ENCODE data around the gene HERC2. TPM values are rescaled to one million over a fixed set of nuclear protein-coding genes. Genes with fewer than 3 reads are reported as not detected.

The HERC2 gene
- total and polyA plus RNA-seq, 2 of the 8 experiments (the other 6 are each of a cell fraction or from before 2014, with no cell fraction given) = 83.0 to 88.7 TPM

- TF ChIP-seq CHD7 (IDR thresholded peaks at IDR 0.05; ENCODE audit: insufficient replicate concordance, low read length) (no peak), CEBPB (IDR thresholded peaks at IDR 0.05; ENCODE audit: low read depth, low read length) (no peak), HDAC6 (IDR thresholded peaks at IDR 0.05; ENCODE audit: low read depth, low read length) (no peak), SP1 (IDR thresholded peaks at IDR 0.05; ENCODE audit: low read depth, low read length) (no peak)
These were observed 56.5 kb downstream of the HERC2 start (continued) for GRCh38 chr15:28265334-28266019.
